ENCODE results near the gene ARMC8.

The ARMC8 gene

DNA sequence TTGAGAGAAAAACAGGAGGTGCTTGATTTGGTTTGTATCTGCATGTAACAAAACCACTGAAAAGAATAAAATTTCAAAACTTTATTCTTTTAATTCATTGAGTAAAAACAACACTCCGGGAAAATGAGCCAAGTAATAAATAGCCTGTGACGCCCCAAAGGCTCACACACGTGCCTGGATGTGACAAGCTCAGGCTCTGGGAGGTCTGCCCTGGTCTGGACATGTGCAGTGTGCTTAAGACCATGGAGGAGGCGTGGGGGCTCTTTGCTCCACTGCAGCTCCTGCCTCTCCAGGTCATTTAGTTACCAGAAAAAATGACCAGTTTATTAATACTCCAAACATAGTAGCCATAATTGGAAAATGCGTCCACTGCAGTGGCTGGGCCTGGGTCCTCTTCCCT, 151.1 kb downstream of the ARMC8 start:
- FAIRE-seq (no peak), DNase-seq (ENCODE audit: insufficient read length, low spot score) (no peak)

DNA sequence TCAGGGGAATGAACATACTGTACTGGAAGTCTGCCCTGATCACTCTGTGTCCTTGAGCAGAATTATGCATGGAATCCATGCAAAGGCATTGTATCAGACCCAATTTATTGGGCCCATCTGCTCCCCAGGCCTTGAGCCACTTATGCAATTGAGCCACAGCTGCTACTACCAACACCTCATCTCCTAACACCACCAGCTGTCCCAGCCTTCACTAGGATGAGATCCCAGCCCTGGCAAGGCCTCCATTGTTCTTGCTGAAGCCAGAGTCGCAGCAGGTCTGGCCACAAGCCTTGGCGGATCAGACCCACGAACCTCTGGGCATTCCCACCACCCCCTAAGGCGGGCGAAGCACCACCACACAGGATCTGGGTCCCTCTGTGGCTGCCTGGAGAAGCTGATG, 151.7 kb downstream of the ARMC8 start:
- no peak for FAIRE-seq
- DNase-seq (ENCODE audit: insufficient read length, low spot score), result no peak

DNA sequence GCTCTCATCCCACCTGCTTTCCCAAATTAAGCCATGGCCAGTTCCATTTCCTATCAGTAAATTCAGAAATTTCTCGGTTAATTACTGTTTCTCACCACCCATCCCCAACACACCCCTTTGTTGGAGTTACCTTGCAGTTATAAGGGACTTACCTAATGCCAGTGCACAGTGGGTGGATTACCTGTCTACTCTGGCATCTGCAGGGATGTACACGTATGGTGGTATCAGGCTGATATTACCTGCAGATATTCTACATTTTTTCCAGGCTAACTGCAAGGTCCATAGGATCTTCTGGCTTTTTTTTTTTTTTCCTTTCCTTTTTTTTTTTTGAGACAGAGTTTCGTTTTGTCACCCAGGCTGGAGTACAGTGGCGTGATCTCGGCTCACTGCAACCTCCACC, 153.4 kb downstream of the ARMC8 start:
- DNase-seq (ENCODE audit: insufficient read length, low spot score) (no peak), FAIRE-seq (no peak)

DNA sequence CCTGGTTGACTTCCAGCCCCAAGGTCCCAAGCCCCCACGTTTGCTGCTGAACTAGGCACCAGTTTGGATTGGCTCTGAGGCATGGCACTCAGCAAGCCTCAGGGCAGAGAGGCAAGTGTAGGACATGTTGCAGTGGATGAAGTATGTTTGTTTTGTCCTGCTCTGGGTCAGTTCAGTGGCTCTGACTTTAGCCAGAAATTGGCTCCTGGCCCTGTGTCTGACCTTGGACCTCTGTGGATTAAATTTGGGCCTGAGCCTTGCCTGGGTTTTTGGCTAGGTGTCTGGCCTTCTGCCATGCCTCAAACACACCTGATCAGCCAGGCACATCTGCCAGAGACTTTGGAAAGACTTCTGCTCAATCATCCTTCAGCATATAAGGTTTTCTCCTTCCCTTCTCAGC, 157.7 kb downstream of the ARMC8 start:
- FAIRE-seq, result no peak
- no peak for DNase-seq (ENCODE audit: insufficient read length, low spot score)
